Adrenal gland (tissue), 5 donors: ENCODE results near the gene APBA1.

Experiments used
- POLR2A ChIP-seq, 2 donors: fragments of 450-650 bp; IDR thresholded peaks; one replicate each; pipeline ENCODE4 v1.6.1; 2017; ENCODE audit warnings: antibody characterized with exemption in 2 of 2, mild to moderate bottlenecking in 2 of 2, moderate library complexity in 1 of 2
- TF ChIP-seq, protein P1 (sequence below), 6 experiments: fragments of 450-650 bp in 4 of 6; fragments of 200-600 bp in 2 of 6; sonication (generic) in 1 of 6; IDR thresholded peaks; 1 replicate in 5 of 6; 2 replicates in 1 of 6; pipeline versions ENCODE4 v1.5.1 to v1.8.0; 2016 to 2021; ENCODE audit warnings: antibody characterized with exemption in 6 of 6, mild to moderate bottlenecking in 2 of 6, moderate library complexity in 1 of 6
- donor health status: DM: no; HTN: no; CAD: no.

GRCh38 chr9:69602773-69603172 is 69.4 kb downstream of the APBA1 start:
- TF ChIP-seq, protein P1, sequence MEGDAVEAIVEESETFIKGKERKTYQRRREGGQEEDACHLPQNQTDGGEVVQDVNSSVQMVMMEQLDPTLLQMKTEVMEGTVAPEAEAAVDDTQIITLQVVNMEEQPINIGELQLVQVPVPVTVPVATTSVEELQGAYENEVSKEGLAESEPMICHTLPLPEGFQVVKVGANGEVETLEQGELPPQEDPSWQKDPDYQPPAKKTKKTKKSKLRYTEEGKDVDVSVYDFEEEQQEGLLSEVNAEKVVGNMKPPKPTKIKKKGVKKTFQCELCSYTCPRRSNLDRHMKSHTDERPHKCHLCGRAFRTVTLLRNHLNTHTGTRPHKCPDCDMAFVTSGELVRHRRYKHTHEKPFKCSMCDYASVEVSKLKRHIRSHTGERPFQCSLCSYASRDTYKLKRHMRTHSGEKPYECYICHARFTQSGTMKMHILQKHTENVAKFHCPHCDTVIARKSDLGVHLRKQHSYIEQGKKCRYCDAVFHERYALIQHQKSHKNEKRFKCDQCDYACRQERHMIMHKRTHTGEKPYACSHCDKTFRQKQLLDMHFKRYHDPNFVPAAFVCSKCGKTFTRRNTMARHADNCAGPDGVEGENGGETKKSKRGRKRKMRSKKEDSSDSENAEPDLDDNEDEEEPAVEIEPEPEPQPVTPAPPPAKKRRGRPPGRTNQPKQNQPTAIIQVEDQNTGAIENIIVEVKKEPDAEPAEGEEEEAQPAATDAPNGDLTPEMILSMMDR (IDR thresholded peaks at IDR 0.05), result no peak
- no peak for TF ChIP-seq POLR2A (IDR thresholded peaks at IDR 0.05)
